HG03469 (cell line): ENCODE measurements around the gene XPO5.
"Not testable (repeated sequence)": the region's sequence is repeated elsewhere in the genome, so short reads cannot be mapped to it uniquely, and the experiment has no call there.

Experiments used
- ATAC-seq: cut with Tn5 transposase; IDR thresholded peaks from one replicate; pipeline ENCODE4 v1.9.1; 2021; ENCODE audit warnings: mild to moderate bottlenecking, moderate library complexity, moderate number of reproducible peaks; ENCODE audit not compliant: unreplicated experiment

XPO5 gene

DNA sequence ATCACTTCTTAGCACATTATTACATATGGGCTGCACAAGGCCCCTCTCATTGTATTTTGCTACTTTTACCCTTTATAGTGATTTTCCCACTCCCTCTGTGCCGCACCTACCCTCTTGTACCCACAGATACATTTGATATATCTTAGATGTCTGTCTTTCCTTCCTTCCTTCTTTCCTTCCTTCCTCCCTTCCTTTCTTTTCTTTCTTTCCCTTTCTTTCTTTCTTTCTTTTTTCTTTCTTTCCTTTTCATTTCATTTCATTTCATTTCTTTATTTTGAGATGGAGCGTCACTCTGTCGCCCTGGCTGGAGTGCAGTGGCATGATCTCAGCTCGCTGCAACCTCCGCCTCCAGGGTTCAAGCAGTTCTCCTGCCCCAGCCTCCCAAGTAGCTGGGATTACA is 12.4 kb upstream of the XPO5 start:
- ATAC-seq, result no peak

DNA sequence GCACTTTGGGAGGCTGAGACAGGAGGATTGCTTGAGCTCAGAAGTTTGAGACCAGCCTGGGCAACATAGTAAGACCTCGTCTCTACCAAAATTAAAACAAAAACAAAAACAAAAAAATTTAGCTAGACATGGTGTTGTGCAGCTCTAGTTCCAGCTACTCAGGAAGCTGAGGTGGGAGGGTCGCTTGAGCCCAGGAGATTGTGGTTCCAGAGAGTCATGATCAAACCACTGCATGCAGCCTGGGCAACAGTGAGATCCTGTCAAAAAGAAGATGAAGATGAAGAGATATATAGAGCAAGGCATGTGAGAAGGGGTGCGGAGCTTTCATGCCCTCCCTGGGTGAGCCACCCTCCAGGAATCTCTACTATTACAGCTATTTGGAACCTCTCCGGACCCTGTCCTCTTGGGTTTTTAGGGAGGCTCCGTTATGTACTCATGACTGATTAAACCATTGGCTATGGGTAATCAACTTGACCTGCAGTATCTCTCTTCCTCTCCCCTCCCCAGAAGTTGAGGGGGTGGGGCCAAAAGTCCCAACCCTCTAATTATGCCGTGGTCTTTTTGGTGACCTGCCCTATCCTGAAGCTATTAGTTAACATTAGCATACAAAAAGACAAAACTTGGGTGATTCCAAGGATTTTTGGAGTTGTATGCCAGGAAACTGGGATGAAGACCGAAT is 9.2 kb upstream of the XPO5 start:
- no peak for ATAC-seq

DNA sequence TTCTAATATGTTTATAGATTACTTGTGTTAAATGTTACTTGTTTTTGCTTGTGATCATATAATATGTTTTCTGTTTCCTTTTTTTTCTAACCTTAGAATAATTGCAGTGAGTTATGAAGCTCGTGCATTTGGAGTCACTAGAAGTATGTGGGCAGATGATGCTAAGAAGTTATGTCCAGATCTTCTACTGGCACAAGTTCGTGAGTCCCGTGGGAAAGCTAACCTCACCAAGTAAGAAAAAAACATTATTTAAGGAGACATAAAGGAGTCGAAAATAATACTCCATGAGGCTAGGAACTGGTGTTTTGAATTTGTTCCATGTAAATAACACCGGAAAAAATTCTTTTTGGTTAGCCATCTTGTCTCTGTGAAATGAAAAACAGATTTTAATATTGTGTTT is 7.1 kb upstream of the XPO5 start:
- ATAC-seq, result no peak

DNA sequence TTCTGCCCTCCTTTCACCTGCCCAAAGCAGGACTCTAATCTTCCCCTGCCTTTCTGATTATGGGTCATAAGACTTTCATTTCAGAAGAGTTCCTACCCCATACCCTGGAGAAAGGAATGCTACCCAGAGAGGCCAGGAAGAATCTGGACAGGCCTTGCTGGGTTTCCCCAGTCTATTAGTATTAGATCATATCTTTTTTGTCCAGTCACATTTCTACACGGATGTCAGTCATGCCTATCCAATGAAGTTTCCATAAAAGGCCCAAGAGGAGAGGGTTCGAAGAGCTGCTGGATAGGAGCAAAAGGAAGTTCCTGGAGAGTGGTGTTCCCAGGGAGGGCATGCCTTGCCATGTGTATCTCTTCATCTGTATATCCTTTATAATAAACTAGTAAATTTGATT is 3.3 kb upstream of the XPO5 start:
- no peak for ATAC-seq

DNA sequence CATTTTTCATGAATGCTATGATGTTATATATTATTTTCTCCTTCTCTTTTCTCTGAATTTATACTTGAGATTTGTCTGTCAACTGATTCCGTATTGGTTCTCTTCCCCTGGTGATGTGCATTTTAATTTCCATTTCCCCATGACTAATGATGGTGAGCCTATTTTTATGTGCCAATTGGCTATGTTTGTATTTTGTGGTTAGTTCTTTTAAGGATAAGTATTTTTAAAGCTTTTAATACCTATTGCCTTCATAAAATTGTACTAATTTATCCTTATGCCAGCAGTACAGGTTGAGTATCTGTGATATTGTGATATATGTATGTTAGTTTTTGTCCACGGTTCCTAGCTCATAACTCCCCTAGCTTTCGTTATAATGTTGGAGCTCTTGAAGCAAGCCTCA is 2.9 kb upstream of the XPO5 start:
- ATAC-seq, result no peak

DNA sequence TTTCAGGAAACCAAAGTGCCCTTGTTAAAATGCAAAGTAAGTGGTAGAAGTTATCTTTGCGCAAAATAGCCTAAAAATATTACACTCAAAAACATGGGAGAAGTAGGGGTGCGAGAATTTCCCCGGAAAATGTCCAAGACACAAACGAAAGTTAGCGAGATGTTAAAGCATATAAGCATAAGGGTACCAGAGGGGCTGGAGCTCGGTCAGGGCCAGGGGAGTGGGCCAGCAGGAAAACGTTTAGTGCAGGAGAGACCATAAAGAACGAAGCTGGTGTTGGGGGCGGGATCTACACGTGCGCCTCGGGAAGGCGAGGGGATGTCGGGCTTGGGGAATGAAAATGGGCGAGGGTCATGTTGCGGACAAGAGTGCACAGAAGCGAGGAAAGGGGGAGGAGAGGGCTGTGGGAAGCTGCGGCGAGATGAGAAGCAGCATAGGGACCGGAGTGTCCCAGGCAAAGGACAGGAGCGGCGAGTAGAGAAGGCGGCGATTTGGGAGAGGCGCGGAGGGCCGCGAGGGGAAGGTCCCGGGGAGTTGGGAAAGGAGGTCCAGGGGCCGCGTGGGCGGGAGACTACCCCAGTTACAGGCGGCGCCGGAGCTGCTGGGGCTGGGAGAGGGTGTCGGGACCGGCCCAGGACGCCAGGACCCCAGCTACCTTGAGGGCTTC is 600 bp downstream of the XPO5 start:
- no peak for ATAC-seq

DNA sequence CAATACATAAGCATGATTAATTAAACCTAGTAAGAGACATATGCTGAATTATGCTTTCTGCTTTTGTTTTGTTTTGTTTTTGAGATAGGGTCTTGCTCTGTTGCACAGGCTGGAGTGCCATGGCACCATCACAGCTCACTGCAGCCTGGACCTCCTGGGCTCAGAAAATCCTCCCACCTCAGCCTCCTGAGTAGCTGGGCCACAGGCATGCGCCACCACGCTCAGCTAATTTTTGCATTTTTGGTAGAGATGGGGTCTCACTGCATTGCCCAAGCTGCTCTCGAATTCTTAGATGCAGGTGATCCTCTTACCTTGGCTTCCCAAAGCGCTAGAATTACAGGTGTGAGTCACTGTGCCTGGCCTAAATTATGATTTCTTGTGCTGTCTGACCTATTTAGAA is 3.8 kb downstream of the XPO5 start:
- no peak for ATAC-seq

DNA sequence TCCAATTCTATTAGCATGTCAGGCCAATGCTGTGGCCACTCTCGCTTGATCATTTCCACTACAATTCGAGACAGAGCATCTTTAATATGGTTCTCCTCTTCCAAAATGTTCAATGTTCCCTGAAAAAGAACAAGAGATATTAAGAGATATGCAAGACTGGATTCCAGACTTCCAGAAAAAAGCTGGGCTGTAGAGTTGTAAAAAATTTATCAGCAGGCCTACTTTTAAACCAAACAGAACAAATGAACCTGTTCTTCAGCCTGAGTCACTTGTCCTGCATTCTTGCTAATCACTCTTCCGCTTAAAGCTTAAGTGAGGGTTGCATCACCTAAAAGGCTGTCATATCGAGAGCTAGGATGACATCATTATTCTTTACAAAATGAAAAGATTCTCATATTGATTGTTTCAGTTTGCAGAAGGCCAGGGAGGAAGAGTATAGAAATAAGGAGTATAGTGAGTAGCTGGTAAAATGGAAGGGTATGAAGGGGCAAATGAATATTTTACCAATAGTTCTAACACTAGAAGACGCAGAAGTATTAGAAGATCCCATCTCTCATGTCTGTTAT is 4.9 kb downstream of the XPO5 start:
- ATAC-seq, result no peak

DNA sequence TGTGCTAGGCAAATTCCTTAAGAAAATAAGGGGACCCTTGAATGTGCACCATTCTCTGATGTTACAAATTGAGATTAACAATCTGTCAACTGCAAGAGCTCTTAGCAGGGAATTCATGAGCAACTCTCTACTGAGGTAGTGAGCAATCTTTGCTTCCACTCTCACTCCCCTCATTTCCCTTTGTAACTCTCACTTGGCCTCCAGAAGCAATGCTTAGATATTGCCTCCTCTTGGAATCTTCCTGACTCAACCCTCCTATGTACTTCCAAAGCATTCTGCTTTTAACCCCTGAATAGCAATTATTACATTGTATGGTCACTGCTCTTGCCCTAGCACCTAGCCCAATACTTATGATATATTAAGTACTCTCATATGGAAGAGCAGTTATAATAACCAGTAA is 16.5 kb downstream of the XPO5 start:
- no peak for ATAC-seq

DNA sequence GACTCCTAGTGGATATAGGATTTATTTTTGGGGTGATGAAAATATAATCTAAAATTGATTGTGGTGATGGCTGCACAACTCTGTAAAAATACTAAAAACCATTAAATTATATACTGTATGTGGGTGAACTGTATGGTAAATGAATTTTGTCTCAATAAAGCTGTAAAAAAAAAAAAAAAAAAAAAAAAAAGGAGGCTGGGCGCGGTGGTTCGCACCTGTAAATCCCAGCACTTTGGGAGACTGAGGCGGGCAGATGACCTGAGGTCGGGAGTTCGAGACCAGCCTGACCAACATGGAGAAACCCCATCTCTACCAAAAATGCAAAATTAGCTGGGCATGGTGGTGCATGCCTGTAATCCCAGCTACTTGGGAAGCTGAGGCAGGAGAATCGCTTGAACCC is 18.2 kb downstream of the XPO5 start:
- ATAC-seq, result not testable (repeated sequence)

DNA sequence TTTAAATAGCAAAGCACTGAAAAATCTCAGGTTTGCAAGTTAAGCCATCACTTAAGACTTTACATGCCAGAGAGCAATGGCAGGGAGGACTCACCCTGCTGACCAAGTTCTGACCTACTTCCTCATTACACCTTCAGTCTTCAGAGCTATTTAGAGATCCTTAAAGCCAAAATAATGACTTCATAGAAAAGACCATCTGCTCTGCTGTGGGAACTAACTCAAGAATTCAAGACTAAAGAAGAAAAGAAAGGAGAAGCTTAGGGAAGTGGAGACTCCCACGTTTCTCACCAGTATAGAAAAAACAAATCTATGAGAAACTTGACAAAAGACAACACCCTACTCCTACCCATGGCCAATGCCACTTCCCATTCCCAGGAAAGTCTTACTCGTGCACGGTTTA is 28.6 kb downstream of the XPO5 start:
- ATAC-seq, result no peak

DNA sequence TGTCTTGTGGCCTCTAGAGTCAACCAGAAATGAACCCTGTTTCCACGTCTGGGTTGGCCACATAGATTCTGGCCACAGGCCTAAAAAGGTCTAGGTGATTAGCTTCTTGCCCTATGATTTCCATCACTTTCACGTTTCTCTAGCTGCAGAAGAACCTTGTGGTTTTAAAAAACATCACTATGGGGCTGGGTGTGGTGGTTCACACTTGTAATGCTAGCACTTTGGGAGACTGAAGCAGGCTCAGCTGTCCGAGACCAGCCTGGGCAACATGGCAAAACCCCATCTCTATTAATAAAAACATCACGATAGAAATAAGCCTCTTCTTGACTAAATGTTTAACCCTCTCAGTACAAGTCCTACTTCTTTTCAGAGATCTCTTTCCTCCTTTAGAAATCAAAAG is 31.4 kb downstream of the XPO5 start:
- ATAC-seq, result no peak

DNA sequence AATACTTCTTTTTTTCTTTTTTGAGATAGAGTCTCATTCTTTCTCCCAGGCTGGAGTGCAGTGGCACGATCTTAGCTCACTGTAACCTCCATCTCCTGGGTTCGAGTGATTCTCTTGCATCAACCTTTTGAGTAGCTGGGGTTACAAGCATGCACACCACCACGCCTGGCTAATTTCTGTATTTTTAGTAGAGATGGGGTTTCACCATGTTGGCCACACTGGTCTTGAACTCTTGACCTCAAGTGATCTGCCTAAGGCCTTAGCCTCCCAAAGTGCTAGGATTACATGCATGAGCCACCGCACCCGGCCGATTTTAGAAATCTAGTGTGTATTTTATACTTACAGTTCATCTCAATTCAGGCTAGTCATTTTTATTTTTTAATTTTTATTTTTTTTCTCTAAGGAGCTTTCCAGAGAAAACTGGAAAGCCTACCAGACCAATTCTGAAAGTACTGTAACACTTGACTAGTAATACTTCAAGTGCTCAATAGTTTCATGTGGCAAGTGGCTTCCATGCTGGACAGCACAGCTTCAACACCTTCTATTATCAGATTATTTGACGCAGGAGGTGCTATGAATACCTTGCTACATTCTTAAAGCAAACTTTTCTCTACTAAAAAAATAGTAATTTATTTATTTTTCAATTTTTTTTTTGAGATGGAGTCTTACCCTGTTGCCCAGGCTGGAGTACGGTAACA is 33.9 kb downstream of the XPO5 start:
- ATAC-seq, result no peak

DNA sequence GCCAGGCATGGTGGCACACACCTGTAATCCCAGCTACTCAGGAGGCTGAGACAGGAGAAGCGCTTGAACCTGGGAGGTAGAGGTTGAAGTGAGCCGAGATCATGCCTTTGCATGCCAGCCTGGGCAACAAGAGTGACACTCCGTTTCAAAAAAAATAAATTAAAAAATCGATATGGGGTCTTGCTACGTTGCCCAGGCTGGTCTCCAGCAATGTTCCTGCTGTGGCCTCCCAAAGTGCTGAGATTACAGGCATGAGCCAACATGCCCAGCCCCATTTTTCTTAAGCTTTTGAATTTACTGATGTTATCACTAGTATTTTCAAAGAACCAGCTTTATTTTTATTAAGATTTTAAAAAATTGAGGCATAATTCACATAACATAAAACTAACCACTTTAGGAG is 35.3 kb downstream of the XPO5 start:
- ATAC-seq, result no peak

DNA sequence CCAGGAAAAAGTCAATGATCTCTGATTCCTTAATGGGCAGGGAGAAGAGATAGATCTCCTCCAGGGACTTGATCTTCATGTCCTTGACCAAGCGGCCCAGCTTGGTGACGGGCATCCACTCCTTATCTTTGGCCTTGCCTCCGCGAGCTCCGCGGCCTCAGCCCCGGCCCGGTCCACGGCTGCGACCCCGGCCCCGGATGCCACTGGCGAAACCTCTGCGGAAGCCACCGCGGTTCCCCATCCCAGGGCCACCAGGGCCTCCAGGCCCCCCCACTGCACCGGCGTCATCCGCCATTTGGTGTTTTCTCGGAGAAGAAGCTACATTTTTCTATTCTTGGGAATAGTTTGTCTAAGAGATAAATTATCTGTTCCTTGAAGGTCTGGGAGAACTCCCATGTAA is 36.4 kb downstream of the XPO5 start:
- ATAC-seq, result not testable (repeated sequence)

DNA sequence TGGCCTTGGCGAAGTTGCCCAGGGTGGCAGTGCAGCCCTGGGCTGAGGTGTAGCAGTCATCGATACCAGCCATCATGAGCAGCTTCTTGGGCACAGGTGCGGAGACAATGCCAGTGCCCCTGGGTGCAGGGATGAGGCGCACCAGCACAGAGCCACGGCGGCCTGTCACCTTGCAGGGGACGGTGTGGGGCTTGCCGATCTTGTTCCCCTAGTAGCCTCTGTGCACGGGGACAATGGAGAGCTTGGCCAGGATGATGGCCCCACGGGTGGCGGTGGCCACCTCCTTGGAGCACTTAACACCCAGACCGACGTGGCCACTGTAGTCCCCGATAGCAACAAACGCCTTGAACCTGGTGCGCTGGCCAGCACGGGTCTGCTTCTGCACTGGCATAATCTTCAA is 36.9 kb downstream of the XPO5 start:
- ATAC-seq, result not testable (repeated sequence)

DNA sequence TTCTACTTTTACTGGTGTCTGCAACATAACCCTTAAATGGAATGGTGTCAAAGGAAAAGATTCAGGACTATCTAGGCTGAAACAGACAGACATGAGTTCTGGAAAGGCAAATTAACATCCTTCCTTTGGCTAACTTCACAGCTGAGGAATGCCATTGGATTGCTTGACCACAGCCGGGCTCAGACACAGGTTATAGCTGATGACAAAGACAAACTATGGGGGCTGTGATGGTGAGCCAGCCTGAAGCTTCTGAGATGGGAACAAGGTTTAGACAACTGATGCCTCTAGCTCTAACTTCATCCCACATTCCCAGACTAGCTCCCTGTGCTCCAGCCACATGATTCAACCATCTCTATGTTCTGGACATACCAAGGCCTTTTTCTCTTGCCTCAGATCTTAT is 43.6 kb downstream of the XPO5 start:
- ATAC-seq, result no peak

DNA sequence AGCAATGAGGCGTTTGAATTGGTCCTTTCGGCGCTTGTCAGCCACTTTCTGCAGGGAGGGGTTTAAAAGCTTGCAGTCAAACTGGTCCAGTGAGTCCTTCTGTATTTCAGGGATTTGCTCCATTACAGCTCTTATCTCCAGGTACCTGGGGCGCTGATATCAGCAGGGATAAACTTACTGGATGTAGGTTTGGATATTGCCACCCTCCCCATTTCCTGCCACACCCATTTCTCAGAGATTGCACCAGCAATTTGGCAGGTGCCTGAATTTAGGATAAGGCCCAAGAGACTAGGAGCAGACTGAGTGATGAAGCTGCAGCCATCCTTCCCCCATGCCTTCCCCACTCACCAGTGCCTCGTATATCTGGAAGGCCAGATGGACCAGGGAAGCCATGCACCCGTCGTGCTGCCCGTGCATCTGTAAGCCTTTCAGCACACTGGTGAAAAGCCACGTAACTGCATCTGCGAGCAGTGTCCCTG is 51.3 kb downstream of the XPO5 start:
- no peak for ATAC-seq

DNA sequence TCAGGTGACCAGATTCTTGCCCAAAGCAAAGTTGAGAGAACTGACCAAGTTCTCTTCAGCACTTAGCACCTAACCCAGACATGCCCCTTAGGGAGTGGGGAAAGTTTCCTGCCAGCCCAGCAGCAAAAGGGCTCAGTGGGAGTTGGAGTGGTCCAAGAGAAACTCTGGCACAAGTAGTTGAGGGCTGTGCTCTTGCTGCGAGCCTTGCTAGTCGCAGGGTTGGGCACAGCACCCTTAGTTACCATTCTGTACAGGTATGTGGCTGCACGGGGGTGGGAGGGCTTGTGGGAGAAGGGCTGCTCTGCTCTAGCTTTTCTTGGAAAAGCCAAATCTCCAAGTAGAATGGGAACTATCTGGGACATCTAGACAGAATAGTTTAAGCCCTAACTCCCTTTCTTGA is 52.6 kb downstream of the XPO5 start:
- ATAC-seq, result no peak

DNA sequence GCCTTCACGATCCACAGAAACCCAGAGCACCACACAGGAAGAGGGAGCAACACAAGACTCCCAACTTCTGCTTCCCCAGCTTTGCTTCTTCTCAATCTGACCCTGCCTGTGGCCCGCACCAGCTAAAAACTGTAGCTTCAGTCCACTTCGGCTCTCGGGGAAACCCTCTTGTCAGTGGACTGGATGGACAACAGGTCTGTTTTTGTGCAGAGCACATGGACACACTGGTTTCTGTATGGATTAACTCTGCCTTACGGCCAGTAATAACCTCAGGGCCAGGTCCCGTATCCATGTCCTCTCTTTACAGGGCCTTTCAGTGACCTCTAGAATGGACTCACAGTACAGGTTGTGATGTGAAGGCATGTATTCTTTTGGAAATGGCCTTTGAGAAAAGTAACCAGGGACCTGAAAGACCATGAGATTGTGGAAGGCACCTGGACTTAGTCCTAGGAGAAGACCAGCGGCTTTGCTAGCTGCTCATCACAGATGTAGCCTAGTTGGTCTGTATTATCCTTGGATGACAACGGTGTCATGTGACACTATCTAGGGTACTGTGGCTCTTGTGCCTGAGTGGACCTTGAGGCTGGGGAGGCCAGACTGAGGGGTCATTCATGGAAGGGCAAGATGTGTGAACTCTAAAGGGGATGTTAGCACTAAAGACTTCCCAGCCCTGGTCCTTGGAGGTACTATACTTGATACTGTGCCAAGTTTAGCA is 53.1 kb downstream of the XPO5 start:
- ATAC-seq, result no peak

DNA sequence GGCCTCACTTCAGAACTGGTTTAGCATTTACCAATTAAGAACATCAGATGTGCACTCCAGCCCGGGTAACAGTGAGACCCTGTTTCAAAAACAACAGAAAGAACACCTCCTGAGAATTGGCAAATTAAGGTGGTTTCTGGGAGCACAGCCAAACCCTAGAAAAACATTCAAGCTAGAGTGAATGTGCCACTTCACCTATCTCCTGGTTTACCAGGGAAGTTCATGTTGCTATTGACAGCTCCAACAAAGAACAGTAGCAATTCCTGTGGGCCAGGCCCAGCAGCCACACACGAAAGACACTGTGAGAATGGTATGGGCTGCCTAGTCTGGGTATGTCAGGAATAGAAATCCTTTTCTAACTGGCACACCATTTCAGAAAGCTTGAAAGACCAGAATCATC is 54.0 kb downstream of the XPO5 start:
- no peak for ATAC-seq
